SK-N-SH treated with all-trans-retinoic acid at 6 μM for 48 hours (cell line): ENCODE data around the gene GLP2R.

Experiments
- ATAC-seq: fragments of 200-7000 bp; cut with Tn5 transposase; 3 replicates; pipeline ENCODE4 v1.9.1; 2020; ENCODE audit warnings: mild to moderate bottlenecking, moderate library complexity
- ARNTL ChIP-seq: fragments of 450-650 bp; formaldehyde crosslinking; IDR thresholded peaks from 2 replicates; pipeline ENCODE4 v1.5.0; 2020; ENCODE audit warnings: low read depth, mild to moderate bottlenecking, moderate library complexity, borderline replicate concordance
- BACH2 ChIP-seq: fragments of 250-450 bp; sonication (Bioruptor Pico); IDR thresholded peaks from 2 replicates; pipeline ENCODE4 v1.9.0; 2021; ENCODE audit warnings: mild to moderate bottlenecking, borderline replicate concordance
- CSDC2 ChIP-seq: fragments of 250-450 bp; sonication (Bioruptor Pico); IDR thresholded peaks from 2 replicates; pipeline ENCODE4 v1.5.0; 2020; ENCODE audit warnings: mild to moderate bottlenecking, moderate library complexity
- ESRRG ChIP-seq: fragments of 250-450 bp; sonication (Bioruptor Pico); IDR thresholded peaks from 2 replicates; pipeline ENCODE4 v1.6.1; 2021; ENCODE audit warnings: mild to moderate bottlenecking
- GLIS3 ChIP-seq: fragments of 250-450 bp; sonication (Bioruptor Pico); IDR thresholded peaks from 2 replicates; pipeline ENCODE4 v1.5.0; 2020; ENCODE audit warnings: mild to moderate bottlenecking, moderate library complexity
- ISL1 ChIP-seq: fragments of 250-450 bp; sonication (Bioruptor Pico); IDR thresholded peaks from 2 replicates; pipeline ENCODE4 v2.1.2; 2022; ENCODE audit warnings: mild to moderate bottlenecking, moderate library complexity
- OSR1 ChIP-seq: fragments of 250-450 bp; sonication (Bioruptor Pico); IDR thresholded peaks from 2 replicates; pipeline ENCODE4 v1.8.0; 2022; ENCODE audit warnings: moderate library complexity, mild to moderate bottlenecking, inconsistent platforms
- PPARA ChIP-seq: fragments of 250-450 bp; sonication (Bioruptor Pico); IDR thresholded peaks from 2 replicates; pipeline ENCODE4 v1.5.0; 2020; ENCODE audit warnings: mild to moderate bottlenecking, borderline replicate concordance
- RARB ChIP-seq: fragments of 250-450 bp; sonication (Bioruptor Pico); IDR thresholded peaks from 2 replicates; pipeline ENCODE4 v1.8.0; 2021; ENCODE audit warnings: mild to moderate bottlenecking, moderate library complexity
- SNAI2 ChIP-seq: fragments of 250-450 bp; sonication (Bioruptor Pico); IDR thresholded peaks from 2 replicates; pipeline ENCODE4 v1.5.0; 2020; ENCODE audit warnings: mild to moderate bottlenecking, moderate library complexity
- TCF4 ChIP-seq: fragments of 250-450 bp; sonication (Bioruptor Pico); IDR thresholded peaks from 2 replicates; pipeline ENCODE4 v1.8.0; 2021; ENCODE audit warnings: mild to moderate bottlenecking, moderate library complexity, borderline replicate concordance
- TOX ChIP-seq: fragments of 250-450 bp; sonication (Bioruptor Pico); IDR thresholded peaks from 2 replicates; pipeline ENCODE4 v1.8.0; 2021; ENCODE audit warnings: mild to moderate bottlenecking, moderate library complexity, borderline replicate concordance
- ZC3H10 ChIP-seq: fragments of 250-450 bp; sonication (Bioruptor Pico); IDR thresholded peaks from 2 replicates; pipeline ENCODE4 v1.5.1; 2021; ENCODE audit warnings: mild to moderate bottlenecking, moderate library complexity
- ZFP3 ChIP-seq: fragments of 250-450 bp; sonication (Bioruptor Pico); IDR thresholded peaks from 2 replicates; pipeline ENCODE4 v1.5.0; 2020; ENCODE audit warnings: mild to moderate bottlenecking, moderate library complexity
- ZFP30 ChIP-seq: fragments of 450-650 bp; formaldehyde crosslinking; IDR thresholded peaks from 2 replicates; pipeline ENCODE4 v1.5.0; 2022; ENCODE audit warnings: mild to moderate bottlenecking, moderate library complexity
- ZNF565 ChIP-seq: fragments of 450-650 bp; formaldehyde crosslinking; conservative IDR thresholded peaks from 2 replicates; pipeline ENCODE4 v1.5.0; 2020; ENCODE audit warnings: low read depth, mild to moderate bottlenecking, moderate library complexity
- ZNF70 ChIP-seq: fragments of 450-650 bp; formaldehyde crosslinking; IDR thresholded peaks from 2 replicates; pipeline ENCODE4 v1.5.0; 2020; ENCODE audit warnings: mild to moderate bottlenecking, moderate library complexity
- ZNF8 ChIP-seq: fragments of 450-650 bp; formaldehyde crosslinking; IDR thresholded peaks from 2 replicates; pipeline ENCODE4 v1.5.0; 2020; ENCODE audit warnings: mild to moderate bottlenecking, moderate library complexity
- TF ChIP-seq, protein P1 (sequence below): fragments of 250-450 bp; sonication (Bioruptor Pico); IDR thresholded peaks from 2 replicates; pipeline ENCODE4 v1.8.0; 2021; ENCODE audit warnings: low read depth, mild to moderate bottlenecking, moderate library complexity, borderline replicate concordance
- TF ChIP-seq, protein P2 (sequence below): fragments of 250-450 bp; sonication (Bioruptor Pico); IDR thresholded peaks from 2 replicates; pipeline ENCODE4 v1.5.0; 2020; ENCODE audit warnings: mild to moderate bottlenecking, moderate library complexity
- TF ChIP-seq, protein P3 (sequence below): fragments of 250-450 bp; sonication (Bioruptor Pico); IDR thresholded peaks from 2 replicates; pipeline ENCODE4 v1.8.0; 2020; ENCODE audit warnings: mild to moderate bottlenecking, moderate library complexity, borderline replicate concordance

Gene GLP2R

DNA sequence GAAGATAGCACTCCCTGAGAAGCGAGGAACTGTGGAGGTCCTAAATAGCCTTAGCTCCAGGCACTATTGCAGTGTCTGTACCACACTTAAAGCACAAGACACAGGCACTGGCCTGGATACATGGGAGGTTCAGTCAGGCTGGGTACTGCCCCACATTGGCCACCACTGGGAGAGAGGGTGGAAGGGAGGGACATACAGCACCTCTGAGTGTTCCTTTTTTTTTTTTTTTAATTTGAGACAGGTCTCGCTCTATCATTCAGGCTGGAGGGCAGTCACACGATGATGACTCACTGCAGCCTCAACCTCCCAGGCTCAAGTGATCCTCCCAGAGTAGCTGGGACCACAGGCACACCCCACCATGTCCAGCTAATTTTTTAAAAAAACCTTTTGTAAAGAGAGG is 5.3 kb upstream of the GLP2R start:
- no peak for ATAC-seq
- TF ChIP-seq TOX (no peak), SNAI2 (no peak), ZC3H10 (CRISPR knock-in tag) (no peak), TCF4 (CRISPR knock-in tag) (no peak), ARNTL (CRISPR knock-in tag) (no peak), ZNF8 (no peak), OSR1 (CRISPR knock-in tag) (no peak), ZNF565 (CRISPR knock-in tag) (no peak), ISL1 (no peak), ZNF70 (CRISPR knock-in tag) (no peak), ESRRG (CRISPR knock-in tag) (no peak), ZFP30 (CRISPR knock-in tag) (no peak), RARB (CRISPR knock-in tag) (no peak), GLIS3 (CRISPR knock-in tag) (no peak), CSDC2 (CRISPR knock-in tag) (no peak), PPARA (CRISPR knock-in tag) (no peak)
- TF ChIP-seq, protein P1, sequence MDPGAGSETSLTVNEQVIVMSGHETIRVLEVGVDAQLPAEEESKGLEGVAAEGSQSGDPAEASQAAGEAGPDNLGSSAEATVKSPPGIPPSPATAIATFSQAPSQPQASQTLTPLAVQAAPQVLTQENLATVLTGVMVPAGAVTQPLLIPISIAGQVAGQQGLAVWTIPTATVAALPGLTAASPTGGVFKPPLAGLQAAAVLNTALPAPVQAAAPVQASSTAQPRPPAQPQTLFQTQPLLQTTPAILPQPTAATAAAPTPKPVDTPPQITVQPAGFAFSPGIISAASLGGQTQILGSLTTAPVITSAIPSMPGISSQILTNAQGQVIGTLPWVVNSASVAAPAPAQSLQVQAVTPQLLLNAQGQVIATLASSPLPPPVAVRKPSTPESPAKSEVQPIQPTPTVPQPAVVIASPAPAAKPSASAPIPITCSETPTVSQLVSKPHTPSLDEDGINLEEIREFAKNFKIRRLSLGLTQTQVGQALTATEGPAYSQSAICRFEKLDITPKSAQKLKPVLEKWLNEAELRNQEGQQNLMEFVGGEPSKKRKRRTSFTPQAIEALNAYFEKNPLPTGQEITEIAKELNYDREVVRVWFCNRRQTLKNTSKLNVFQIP (CRISPR knock-in tag) = no peak
- TF ChIP-seq, protein P2, sequence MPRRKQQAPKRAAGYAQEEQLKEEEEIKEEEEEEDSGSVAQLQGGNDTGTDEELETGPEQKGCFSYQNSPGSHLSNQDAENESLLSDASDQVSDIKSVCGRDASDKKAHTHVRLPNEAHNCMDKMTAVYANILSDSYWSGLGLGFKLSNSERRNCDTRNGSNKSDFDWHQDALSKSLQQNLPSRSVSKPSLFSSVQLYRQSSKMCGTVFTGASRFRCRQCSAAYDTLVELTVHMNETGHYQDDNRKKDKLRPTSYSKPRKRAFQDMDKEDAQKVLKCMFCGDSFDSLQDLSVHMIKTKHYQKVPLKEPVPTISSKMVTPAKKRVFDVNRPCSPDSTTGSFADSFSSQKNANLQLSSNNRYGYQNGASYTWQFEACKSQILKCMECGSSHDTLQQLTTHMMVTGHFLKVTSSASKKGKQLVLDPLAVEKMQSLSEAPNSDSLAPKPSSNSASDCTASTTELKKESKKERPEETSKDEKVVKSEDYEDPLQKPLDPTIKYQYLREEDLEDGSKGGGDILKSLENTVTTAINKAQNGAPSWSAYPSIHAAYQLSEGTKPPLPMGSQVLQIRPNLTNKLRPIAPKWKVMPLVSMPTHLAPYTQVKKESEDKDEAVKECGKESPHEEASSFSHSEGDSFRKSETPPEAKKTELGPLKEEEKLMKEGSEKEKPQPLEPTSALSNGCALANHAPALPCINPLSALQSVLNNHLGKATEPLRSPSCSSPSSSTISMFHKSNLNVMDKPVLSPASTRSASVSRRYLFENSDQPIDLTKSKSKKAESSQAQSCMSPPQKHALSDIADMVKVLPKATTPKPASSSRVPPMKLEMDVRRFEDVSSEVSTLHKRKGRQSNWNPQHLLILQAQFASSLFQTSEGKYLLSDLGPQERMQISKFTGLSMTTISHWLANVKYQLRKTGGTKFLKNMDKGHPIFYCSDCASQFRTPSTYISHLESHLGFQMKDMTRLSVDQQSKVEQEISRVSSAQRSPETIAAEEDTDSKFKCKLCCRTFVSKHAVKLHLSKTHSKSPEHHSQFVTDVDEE = no peak

DNA sequence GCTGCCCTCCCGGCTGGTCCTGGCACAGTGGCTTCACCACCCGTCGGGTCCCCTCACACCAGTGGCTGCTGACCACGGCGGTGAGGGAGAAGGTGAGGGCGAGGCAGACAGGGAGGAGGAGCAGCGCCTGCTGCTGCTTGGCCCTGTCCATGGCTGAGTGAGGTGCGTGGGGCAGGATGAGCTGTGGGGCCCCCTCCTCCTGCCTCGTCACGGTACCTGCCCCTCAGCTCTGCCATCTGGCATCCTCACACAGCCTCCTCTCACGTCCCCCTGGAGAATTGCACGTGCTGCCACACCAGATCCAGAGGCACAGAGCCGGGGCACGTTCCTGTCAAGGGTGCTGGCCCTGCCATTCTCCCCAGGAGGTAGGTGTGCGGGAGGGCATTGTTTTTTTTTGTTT is 3.8 kb upstream of the GLP2R start, which contains the start of gene GSG1L2:
Gene GSG1L2 (minus strand): TSS at position 159 of the 400 bp plus-strand sequence. CDS start 8 bp downstream, at position 151.
- TF ChIP-seq BACH2 (CRISPR knock-in tag) (no peak), ZFP3 (CRISPR knock-in tag) (no peak), SNAI2 (no peak), ZNF70 (CRISPR knock-in tag) (no peak), TOX (no peak), PPARA (CRISPR knock-in tag) (no peak), RARB (CRISPR knock-in tag) (no peak), ZC3H10 (CRISPR knock-in tag) (no peak), ISL1 (no peak), ZNF8 (no peak)
- TF ChIP-seq, protein P3, sequence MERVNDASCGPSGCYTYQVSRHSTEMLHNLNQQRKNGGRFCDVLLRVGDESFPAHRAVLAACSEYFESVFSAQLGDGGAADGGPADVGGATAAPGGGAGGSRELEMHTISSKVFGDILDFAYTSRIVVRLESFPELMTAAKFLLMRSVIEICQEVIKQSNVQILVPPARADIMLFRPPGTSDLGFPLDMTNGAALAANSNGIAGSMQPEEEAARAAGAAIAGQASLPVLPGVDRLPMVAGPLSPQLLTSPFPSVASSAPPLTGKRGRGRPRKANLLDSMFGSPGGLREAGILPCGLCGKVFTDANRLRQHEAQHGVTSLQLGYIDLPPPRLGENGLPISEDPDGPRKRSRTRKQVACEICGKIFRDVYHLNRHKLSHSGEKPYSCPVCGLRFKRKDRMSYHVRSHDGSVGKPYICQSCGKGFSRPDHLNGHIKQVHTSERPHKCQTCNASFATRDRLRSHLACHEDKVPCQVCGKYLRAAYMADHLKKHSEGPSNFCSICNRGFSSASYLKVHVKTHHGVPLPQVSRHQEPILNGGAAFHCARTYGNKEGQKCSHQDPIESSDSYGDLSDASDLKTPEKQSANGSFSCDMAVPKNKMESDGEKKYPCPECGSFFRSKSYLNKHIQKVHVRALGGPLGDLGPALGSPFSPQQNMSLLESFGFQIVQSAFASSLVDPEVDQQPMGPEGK (CRISPR knock-in tag) = no peak
- TF ChIP-seq, protein P1 (CRISPR knock-in tag) = no peak
- TF ChIP-seq, all 23 proteins: peak for 0
- no peak for ATAC-seq

DNA sequence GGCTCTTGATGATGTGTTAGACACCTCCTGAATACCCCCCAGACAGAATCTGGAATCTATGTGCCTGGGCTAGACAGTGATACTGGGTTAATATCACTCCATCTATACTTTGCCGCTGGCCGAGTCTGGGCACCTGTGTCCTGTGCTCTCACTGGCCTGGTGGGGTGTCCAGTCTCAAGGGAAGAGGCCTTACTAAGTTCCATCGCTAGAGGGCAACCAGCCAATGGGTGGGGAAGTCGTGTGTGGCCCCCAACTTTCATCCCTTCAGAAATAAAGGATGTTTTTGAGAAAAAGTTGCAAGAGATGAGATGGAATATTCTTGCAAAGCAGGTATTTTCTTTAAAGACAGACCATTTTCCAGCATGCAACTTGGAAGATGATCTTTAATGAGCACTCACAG is 1.6 kb upstream of the GLP2R start:
- no peak for ATAC-seq
- TF ChIP-seq ZC3H10 (CRISPR knock-in tag) (no peak), BACH2 (CRISPR knock-in tag) (no peak), ZNF565 (CRISPR knock-in tag) (no peak), ZNF8 (no peak), PPARA (CRISPR knock-in tag) (no peak), ZNF70 (CRISPR knock-in tag) (no peak), ZFP30 (CRISPR knock-in tag) (no peak), GLIS3 (CRISPR knock-in tag) (no peak), ESRRG (CRISPR knock-in tag) (no peak), CSDC2 (CRISPR knock-in tag) (no peak), ZFP3 (CRISPR knock-in tag) (no peak)
- TF ChIP-seq, protein P3 (CRISPR knock-in tag) = no peak
